Spleen (tissue), 7 donors: Measurements from ENCODE around the gene SRPK2.

Experiments used
- CTCF ChIP-seq, 11 experiments: fragments of 200-600 bp in 7 of 11; fragments of 450-650 bp in 4 of 11; sonication (generic) in 4 of 11; IDR thresholded peaks in 8 of 11; conservative IDR thresholded peaks in 3 of 11; 1 replicate in 7 of 11; 2 replicates in 4 of 11; pipeline versions ENCODE4 v1.4.0 to v1.8.0; 2016 to 2021; ENCODE audit warnings: antibody characterized with exemption in 11 of 11, inconsistent platforms in 4 of 11, mild to moderate bottlenecking in 1 of 11
- POLR2A ChIP-seq, 3 donors: fragments of 450-650 bp; IDR thresholded peaks; one replicate each; pipeline ENCODE4 v1.5.1; 2017; ENCODE audit warnings: antibody characterized with exemption in 3 of 3, mild to moderate bottlenecking in 1 of 3
- POLR2AphosphoS5 ChIP-seq, 3 donors: sonication (generic); formaldehyde crosslinking; IDR thresholded peaks; one replicate each; pipeline ENCODE4 v1.5.1; 2017; ENCODE audit warnings: antibody characterized with exemption in 3 of 3
- donor health status: DM: no; HTN: no; CAD: no; lungs with moderate emphysema.
- donor health status: DM: no; HTN: no; CAD: no.
- donor health status: DM: no; HTN: no; CAD: no.

- TF ChIP-seq CTCF (IDR thresholded peaks at IDR 0.05 in 8 of 11, conservative IDR thresholded peaks at IDR 0.05 in 3 of 11) (no peak), POLR2AphosphoS5 (IDR thresholded peaks at IDR 0.05) (no peak), POLR2A (IDR thresholded peaks at IDR 0.05) (no peak)
Observed at GRCh38 chr7:105212212-105212611, 176.5 kb downstream of the SRPK2 start.
